ENCODE data around the gene MOB3B. TPM values are rescaled to one million over a fixed set of nuclear protein-coding genes. Genes with fewer than 3 reads are reported as not detected.
"Not testable (repeated sequence)": the region's sequence is repeated elsewhere in the genome, so short reads cannot be mapped to it uniquely, and the experiment has no call there.

The MOB3B gene
- total RNA-seq, 2 experiments from 2014 or later: 0.29 to 0.70 TPM

DNA sequence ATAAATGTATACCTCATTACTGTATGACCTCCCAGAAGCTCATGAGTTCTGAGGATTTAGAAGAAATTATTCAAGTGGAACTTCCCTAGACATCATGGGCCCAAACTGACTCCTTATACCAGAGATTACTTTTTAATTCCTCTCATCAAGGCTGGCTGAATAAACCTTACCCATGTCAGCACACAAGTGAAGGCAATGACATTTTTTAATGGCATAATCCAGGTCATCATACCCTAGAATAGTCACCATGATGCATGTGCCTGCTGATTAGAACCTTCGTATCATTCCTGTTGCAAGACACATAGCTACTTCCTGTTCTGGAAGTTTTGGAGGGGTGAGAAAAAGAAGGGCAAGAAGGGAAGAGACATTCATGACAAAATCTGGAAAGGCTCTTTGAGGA is 55.3 kb downstream of the MOB3B start:
- H3K36me3 Mint-ChIP-seq: no peaks in the 10 kb centered on the region
- ATAC-seq: no peak
- peaks cover 2% of the 10 kb centered on the region for H3K27me3 Mint-ChIP-seq
- CTCF ChIA-PET: no interaction called here
- H3K4me1 Mint-ChIP-seq: peaks cover 1% of the 10 kb centered on the region
- no peak for DNase-seq
- no peak overlapping the region for H3K4me3 Mint-ChIP-seq
- no peak overlapping the region for H3K27ac Mint-ChIP-seq
- peaks cover 3% of the 10 kb centered on the region for H3K9me3 Mint-ChIP-seq (ENCODE audit: low read depth)

DNA sequence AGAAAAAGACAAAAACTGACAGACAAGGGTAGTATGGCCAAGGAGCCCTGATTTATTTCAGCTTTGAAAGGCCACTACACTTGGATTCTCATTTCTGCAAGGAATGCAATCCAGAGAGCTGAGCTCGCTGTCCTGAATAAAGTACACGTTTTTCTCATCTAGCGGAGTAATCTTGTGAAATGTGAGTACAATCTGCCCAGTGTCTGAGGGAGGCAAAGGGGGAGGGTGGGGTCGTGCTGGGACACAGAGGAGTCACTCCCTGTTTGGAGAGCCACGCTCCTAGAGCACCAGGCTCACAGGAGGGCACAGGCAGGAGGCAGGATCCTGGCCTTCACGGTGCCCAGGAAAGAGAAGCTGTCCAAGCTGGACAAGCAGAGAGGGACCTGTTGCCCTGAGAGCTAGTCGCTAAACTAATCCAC is 56.5 kb downstream of the MOB3B start:
- H3K36me3 Mint-ChIP-seq: no peaks in the 10 kb centered on the region

GRCh38 chr9:27472195-27472594 is 57.4 kb downstream of the MOB3B start:
- DNase-seq: no peak
- H3K4me3 Mint-ChIP-seq: no peak overlapping the region
- no peaks in the 10 kb centered on the region for H3K36me3 Mint-ChIP-seq
- H3K4me1 Mint-ChIP-seq: peaks cover 7% of the 10 kb centered on the region
- no peak for ATAC-seq
- no peaks in the 10 kb centered on the region for H3K9me3 Mint-ChIP-seq (ENCODE audit: low read depth)
- no peak overlapping the region for H3K27ac Mint-ChIP-seq
- H3K27me3 Mint-ChIP-seq: no peaks in the 10 kb centered on the region
- CTCF ChIA-PET: no interaction called here

More for the DNA sequence above, 56.5 kb downstream of the MOB3B start:
- CTCF ChIA-PET: no interaction called here
- no peak overlapping the region for H3K27ac Mint-ChIP-seq
- H3K4me1 Mint-ChIP-seq: peaks cover 7% of the 10 kb centered on the region
- DNase-seq: no peak
- no peak for ATAC-seq
- H3K4me3 Mint-ChIP-seq: no peak overlapping the region
- H3K27me3 Mint-ChIP-seq: no peaks in the 10 kb centered on the region
- H3K9me3 Mint-ChIP-seq (ENCODE audit: low read depth): no peaks in the 10 kb centered on the region

DNA sequence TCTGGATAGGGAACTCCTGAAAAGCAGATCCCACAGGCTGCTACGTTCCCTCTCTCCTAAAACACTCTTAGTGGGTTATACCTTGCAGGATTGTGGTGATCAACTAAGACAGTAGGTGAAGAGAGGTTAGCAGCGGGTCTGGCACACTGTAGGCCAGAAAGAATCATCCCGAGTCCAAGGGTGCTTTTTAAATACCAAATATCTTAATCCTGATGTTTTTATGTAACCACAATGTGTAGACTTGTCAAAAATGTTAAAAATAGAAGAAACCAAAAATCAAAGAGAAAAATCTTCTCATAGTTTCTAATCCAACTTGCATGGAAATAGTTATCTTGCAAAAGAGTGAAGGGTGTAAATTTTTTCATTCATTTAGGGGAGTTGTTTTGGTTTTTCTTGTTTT is 57.8 kb downstream of the MOB3B start:
- CTCF ChIA-PET: no interaction called here
- Mint-ChIP-seq H3K36me3 (no peaks in the 10 kb centered on the region), H3K27ac (no peak overlapping the region), H3K4me3 (no peak overlapping the region), H3K9me3 (ENCODE audit: low read depth) (no peaks in the 10 kb centered on the region), H3K4me1 (peaks cover 7% of the 10 kb centered on the region), H3K27me3 (no peaks in the 10 kb centered on the region)
- no peak for DNase-seq
- no peak for ATAC-seq

GRCh38 chr9:27471366-27471765 is 58.2 kb downstream of the MOB3B start:
- CTCF ChIA-PET: no interaction called here
- Mint-ChIP-seq H3K27me3 (no peaks in the 10 kb centered on the region), H3K9me3 (ENCODE audit: low read depth) (no peaks in the 10 kb centered on the region), H3K4me3 (no peak overlapping the region), H3K4me1 (peaks cover 7% of the 10 kb centered on the region), H3K27ac (no peak overlapping the region), H3K36me3 (no peaks in the 10 kb centered on the region)
- ATAC-seq (no peak), DNase-seq (no peak)

DNA sequence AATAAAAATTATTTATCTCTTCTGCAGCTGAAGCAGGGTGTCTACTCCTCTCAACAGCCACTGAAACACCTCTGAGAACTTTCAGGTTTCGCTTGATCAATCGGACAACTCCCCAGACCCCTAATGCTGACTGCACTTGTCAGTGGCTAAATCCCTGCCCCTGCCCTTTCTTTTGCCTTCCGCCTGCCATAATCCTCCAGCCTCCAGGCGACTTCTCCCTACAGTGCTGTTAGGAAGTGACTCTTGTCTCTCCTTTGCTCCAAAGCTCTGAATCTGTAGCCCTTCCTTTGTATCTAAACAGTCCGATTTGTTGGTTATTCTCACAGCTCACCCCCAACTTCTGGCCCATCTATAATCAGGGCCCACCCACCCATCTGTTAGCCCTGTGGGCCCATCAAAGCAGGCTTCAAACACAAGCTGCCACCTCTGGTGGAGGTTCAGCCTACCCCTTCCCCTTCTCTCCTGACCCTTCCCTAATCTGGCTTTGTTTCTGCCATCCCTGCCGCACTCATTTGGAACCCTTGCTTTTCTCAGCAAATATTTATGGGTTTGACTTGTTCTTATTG is 59.2 kb downstream of the MOB3B start:
- ATAC-seq (no peak), DNase-seq (no peak)
- CTCF ChIA-PET: interaction anchor here (0.6 kb wide), 1 partner anchor 49 kb away, joined by 3 read pairs; no protein-coding TSS in a partner anchor
- H3K27ac Mint-ChIP-seq: no peak overlapping the region
- H3K4me1 Mint-ChIP-seq: peaks cover 7% of the 10 kb centered on the region
- peaks cover 2% of the 10 kb centered on the region for H3K36me3 Mint-ChIP-seq
- H3K27me3 Mint-ChIP-seq: no peaks in the 10 kb centered on the region
- H3K9me3 Mint-ChIP-seq (ENCODE audit: low read depth): no peaks in the 10 kb centered on the region
- H3K4me3 Mint-ChIP-seq: no peak overlapping the region

- H3K9me3 Mint-ChIP-seq (ENCODE audit: low read depth): no peaks in the 10 kb centered on the region
- H3K36me3 Mint-ChIP-seq: peaks cover 2% of the 10 kb centered on the region
- DNase-seq (no peak), ATAC-seq (no peak)
- H3K27me3 Mint-ChIP-seq: no peaks in the 10 kb centered on the region
- CTCF ChIA-PET: no interaction called here
- no peak overlapping the region for H3K4me3 Mint-ChIP-seq
- no peak overlapping the region for H3K27ac Mint-ChIP-seq
- H3K4me1 Mint-ChIP-seq: peaks cover 7% of the 10 kb centered on the region
Measured at GRCh38 chr9:27469550-27469949, 60.1 kb downstream of the MOB3B start.

DNA sequence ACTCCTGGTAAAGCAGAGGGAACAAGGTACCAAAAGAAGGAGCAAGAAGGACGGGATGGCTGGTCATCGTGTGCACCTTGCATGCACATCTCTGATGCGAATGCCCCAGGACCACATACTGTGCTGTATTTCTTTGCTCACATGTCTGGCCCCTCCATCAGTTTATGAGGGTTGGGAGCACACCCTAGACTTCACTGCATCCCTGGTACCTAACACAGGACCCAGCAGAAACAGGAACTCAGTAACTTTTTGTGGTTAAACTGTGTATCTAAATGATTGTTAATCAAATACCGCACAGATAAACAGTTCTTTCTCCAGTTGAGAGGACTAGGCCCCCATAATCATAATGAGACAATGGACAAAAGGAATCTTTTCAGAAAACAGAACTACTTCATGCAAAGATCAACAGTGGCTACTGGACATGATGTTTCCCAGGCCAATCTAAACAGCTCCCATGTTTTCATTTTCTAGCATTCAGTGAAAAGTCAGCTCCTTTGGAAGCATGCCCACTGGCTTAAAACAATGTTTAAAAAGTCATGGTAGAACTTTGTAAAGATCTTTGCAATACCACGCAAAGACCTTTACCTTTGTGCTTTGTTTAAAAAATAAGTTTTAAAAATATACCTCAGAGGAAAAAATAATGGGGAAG is 61.0 kb downstream of the MOB3B start:
- Mint-ChIP-seq H3K36me3 (peaks cover 2% of the 10 kb centered on the region), H3K4me1 (peaks cover 7% of the 10 kb centered on the region), H3K4me3 (no peak overlapping the region), H3K9me3 (ENCODE audit: low read depth) (no peaks in the 10 kb centered on the region), H3K27ac (no peak overlapping the region), H3K27me3 (no peaks in the 10 kb centered on the region)
- ATAC-seq (no peak), DNase-seq (no peak)
- CTCF ChIA-PET: no interaction called here

GRCh38 chr9:27468000-27468399 is 61.6 kb downstream of the MOB3B start:
- DNase-seq (no peak), ATAC-seq (no peak)
- H3K36me3 Mint-ChIP-seq: peaks cover 2% of the 10 kb centered on the region
- H3K9me3 Mint-ChIP-seq (ENCODE audit: low read depth): no peaks in the 10 kb centered on the region
- H3K27me3 Mint-ChIP-seq: no peaks in the 10 kb centered on the region
- CTCF ChIA-PET: no interaction called here
- no peak overlapping the region for H3K27ac Mint-ChIP-seq
- peaks cover 7% of the 10 kb centered on the region for H3K4me1 Mint-ChIP-seq
- H3K4me3 Mint-ChIP-seq: no peak overlapping the region

- Mint-ChIP-seq H3K36me3 (peaks cover 2% of the 10 kb centered on the region), H3K4me1 (peaks cover 7% of the 10 kb centered on the region), H3K4me3 (no peak overlapping the region), H3K27me3 (no peaks in the 10 kb centered on the region), H3K9me3 (ENCODE audit: low read depth) (no peaks in the 10 kb centered on the region), H3K27ac (no peak overlapping the region)
- ATAC-seq: no peak
- CTCF ChIA-PET: no interaction called here
- no peak for DNase-seq
Measured at GRCh38 chr9:27467486-27467885, 62.1 kb downstream of the MOB3B start.

- H3K9me3 Mint-ChIP-seq (ENCODE audit: low read depth); DNase-seq; ATAC-seq; H3K4me1 Mint-ChIP-seq; H3K27me3 Mint-ChIP-seq; H3K27ac Mint-ChIP-seq; H3K4me3 Mint-ChIP-seq; CTCF ChIA-PET; H3K36me3 Mint-ChIP-seq: not testable (repeated sequence)
Measured at GRCh38 chr9:27466516-27466915, 63.1 kb downstream of the MOB3B start.

DNA sequence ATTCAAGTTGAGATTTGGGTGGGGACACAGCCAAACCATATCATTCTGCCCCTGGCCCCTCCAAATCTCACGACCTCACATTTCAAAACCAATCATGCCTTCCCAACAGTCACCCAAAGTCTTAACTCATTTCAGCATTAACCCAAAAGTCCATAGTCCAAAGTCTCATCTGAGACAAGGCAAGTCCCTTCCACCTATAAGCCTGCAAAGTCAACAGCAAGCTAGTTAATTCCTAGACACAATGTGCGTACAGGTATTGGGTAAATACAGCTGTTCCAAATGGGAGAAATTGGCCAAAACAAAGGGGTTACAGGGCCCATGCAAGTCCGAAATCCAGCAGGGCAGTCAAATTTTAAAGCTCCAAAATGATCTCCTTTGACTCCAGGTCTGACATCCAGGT is 64.7 kb downstream of the MOB3B start:
- ATAC-seq; CTCF ChIA-PET; DNase-seq; H3K27ac Mint-ChIP-seq; H3K4me3 Mint-ChIP-seq; H3K4me1 Mint-ChIP-seq; H3K27me3 Mint-ChIP-seq; H3K9me3 Mint-ChIP-seq (ENCODE audit: low read depth); H3K36me3 Mint-ChIP-seq: not testable (repeated sequence)

DNA sequence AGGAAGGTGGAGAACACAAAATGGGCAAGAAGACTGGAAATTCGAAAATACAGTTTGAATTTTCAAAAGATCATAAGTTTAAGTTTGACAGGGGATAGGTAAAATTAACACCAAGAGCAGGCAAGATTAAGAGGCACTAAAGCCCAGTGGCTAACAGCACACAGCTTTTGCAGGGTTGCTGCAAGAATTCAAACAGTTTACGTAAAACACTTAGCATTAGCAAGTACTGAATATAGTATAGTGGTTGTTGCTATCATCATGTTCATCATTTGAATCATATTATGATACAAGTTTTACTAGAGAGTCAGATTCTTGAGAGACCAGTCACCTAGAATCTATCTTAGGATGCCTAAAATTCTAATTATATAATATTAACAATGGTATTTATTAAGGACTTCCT is 66.8 kb downstream of the MOB3B start:
- Mint-ChIP-seq H3K4me1 (peaks cover 2% of the 10 kb centered on the region), H3K27me3 (no peaks in the 10 kb centered on the region), H3K27ac (no peak overlapping the region), H3K9me3 (ENCODE audit: low read depth) (no peaks in the 10 kb centered on the region), H3K4me3 (no peak overlapping the region), H3K36me3 (peaks cover 2% of the 10 kb centered on the region)
- CTCF ChIA-PET: no interaction called here
- ATAC-seq: no peak
- no peak for DNase-seq

GRCh38 chr9:27462434-27462833 is 67.2 kb downstream of the MOB3B start:
- H3K4me1 Mint-ChIP-seq: peaks cover 3% of the 10 kb centered on the region
- no peak for ATAC-seq
- H3K36me3 Mint-ChIP-seq: peaks cover 2% of the 10 kb centered on the region
- H3K27ac Mint-ChIP-seq: no peak overlapping the region
- H3K27me3 Mint-ChIP-seq: no peaks in the 10 kb centered on the region
- no peaks in the 10 kb centered on the region for H3K9me3 Mint-ChIP-seq (ENCODE audit: low read depth)
- H3K4me3 Mint-ChIP-seq: no peak overlapping the region
- no peak for DNase-seq
- CTCF ChIA-PET: interaction anchor here (1.0 kb wide), 1 partner anchor 129 kb away, joined by 3 read pairs; no protein-coding TSS in a partner anchor

Data from activated CD8-positive, alpha-beta memory T cell treated with anti-CD3 and anti-CD28 coated beads, Interleukin-2, amount 10 ng/mL, durations not matched to agents 7 days and 5 days (primary cell).